Measurements from ENCODE around the gene PMS2.
"Not testable (repeated sequence)": the region's sequence is repeated elsewhere in the genome, so short reads cannot be mapped to it uniquely, and the experiment has no call there.

Gene PMS2, protein sequence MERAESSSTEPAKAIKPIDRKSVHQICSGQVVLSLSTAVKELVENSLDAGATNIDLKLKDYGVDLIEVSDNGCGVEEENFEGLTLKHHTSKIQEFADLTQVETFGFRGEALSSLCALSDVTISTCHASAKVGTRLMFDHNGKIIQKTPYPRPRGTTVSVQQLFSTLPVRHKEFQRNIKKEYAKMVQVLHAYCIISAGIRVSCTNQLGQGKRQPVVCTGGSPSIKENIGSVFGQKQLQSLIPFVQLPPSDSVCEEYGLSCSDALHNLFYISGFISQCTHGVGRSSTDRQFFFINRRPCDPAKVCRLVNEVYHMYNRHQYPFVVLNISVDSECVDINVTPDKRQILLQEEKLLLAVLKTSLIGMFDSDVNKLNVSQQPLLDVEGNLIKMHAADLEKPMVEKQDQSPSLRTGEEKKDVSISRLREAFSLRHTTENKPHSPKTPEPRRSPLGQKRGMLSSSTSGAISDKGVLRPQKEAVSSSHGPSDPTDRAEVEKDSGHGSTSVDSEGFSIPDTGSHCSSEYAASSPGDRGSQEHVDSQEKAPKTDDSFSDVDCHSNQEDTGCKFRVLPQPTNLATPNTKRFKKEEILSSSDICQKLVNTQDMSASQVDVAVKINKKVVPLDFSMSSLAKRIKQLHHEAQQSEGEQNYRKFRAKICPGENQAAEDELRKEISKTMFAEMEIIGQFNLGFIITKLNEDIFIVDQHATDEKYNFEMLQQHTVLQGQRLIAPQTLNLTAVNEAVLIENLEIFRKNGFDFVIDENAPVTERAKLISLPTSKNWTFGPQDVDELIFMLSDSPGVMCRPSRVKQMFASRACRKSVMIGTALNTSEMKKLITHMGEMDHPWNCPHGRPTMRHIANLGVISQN

DNA sequence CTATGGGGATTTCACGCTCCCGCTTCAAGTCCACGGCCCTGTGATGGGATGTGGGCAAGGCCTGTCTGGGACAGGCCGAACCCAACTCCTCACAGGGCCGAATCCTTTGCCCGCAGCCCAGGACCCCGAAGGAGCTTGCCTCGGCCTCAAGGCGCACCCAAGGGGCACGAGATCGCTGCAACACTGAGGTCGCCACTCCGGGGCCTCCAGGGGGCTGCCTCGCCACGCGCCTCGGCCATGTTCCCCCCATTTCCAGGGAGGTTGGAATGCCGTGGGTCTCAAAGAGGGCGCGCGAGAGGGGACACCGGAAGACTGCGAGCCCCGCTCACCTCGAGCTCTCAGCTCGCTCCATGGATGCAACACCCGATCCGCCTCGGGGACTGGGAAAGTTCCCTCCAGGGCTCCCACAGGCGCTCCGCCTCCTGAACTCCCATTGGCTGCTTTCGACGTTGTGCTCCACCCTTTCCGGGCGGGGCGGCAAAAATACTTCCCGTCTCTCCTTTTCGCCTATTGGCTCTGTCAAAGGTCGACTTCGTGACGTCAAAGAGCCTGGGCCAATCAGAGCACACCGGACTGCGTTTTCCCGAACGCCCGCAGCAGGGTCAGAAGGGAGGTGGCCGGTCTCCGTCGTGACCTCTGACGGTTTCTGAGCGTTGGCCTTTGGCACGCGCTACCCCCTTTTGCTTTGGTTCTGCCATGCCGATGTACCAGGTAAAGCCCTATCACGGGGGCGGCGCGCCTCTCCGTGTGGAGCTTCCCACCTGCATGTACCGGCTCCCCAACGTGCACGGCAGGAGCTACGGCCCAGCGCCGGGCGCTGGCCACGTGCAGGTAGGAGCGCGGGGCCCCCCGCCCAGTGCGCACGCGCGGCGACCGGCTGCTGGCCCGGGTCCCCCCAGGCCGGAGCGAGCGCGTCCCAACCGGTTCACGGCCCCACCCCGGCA lies at the start of gene PMS2, which contains the start of gene AIMP2:
PMS2 (minus strand) TSS at position 382 of the 944 bp plus-strand sequence; CDS start at position 352, 30 bp downstream.
AIMP2 (plus strand) TSS at position 605 of the 944 bp plus-strand sequence; CDS start at position 697, 92 bp downstream.
- DNase-seq: peak; percentile 77 to 100 (median 97)

DNA sequence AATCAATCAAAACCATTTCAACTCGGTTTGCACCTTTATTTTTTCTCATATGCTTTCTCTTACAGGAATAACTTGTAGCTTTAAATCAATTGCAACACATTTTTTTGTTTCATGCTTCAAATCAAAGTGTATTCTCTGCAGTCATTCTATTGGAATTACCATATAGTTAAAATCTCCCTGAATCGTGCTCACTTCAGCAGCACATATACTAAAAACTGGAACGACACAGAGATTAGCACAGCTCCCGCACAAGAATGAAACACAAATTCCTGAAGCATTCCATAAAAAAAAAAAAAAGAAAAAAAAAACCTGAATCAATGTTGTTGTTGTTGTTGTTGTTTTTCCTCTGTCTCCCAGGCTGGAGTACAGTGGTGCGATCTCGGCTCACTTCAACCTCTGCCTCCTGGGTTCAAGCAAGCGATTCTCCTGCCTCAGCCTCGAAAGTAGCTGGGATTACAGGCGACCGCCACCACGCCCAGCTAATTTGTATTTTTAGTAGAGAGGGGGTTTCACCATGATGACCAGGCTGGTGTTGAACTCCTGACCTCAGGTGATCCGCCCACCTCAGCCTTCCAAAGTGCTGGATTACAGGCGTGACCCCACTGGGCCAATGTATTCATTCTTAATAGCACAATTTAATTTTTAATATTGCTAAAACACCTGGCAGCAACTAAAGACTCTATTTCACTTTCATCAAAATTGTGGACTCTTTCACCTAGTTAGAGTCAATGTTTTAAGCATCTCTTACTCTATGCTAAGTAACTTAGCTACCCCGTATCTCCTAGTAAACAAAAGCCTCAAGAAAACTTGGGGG lies 48.7 kb upstream of the PMS2 start:
- DNase-seq: no peak

- DNase-seq: no peak
Observed at GRCh38 chr7:6056616-6057015, 47.8 kb upstream of the PMS2 start.

DNA sequence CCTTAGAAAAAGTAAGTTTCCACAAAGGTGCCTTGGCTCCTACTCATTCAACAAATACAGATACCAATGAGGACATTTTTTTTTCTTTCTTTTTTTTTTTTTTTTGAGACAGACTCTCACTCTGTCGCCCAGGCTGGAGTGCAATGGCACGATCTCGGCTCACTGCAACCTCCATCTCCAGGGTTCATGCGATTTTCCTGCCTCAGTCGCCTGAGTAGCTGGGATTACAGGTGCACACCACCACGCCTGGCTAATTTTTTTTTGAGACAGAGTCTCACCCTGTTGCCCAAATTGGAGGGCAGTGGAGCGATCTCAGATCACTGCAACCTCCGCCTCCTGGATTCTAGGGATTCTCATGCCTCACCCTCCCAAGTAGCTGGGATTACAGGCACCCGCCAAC lies 42.3 kb upstream of the PMS2 start:
- not testable (repeated sequence) for DNase-seq

DNA sequence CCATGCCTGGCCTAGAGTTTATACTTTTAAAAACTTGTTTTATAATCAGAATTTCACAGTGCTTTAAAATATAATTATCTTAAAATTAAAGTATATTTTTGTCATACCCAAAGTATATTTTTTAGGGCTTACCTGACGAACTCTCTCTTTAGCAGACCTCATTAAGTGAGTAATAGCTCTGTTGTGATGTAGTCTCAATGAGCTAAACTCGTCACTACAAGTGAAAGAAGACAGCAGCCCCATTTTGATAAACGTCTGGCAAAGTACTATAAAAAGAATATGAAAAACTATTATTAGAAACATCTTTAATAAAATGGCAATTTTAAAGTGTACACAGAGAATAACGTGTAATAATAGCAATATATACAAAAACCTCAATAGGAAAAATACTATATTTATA lies 40.9 kb upstream of the PMS2 start:
- no peak for DNase-seq

DNA sequence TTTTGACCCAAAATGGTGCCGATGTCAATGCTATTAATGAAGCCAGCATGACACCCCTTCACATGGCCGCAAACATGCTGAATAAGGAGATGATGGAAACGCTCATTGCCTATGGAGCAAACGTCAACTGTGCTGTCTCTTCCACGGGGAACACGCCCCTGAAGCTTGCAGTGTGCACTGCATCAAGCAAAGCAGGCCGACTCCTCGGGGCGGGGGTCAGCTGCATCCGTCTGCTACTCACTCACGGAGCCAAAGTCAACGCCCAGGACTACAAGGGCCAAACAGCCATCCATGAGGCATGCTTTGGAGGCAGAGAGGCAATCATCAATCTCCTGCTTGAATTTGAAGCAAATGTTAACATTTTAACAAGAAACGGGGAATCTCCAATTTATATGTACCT lies 26.8 kb upstream of the PMS2 start:
- DNase-seq: no peak

GRCh38 chr7:6035165-6035564 lies 26.3 kb upstream of the PMS2 start:
- DNase-seq: no peak

- DNase-seq: no peak
Observed at GRCh38 chr7:6032641-6033040, 23.8 kb upstream of the PMS2 start.

DNA sequence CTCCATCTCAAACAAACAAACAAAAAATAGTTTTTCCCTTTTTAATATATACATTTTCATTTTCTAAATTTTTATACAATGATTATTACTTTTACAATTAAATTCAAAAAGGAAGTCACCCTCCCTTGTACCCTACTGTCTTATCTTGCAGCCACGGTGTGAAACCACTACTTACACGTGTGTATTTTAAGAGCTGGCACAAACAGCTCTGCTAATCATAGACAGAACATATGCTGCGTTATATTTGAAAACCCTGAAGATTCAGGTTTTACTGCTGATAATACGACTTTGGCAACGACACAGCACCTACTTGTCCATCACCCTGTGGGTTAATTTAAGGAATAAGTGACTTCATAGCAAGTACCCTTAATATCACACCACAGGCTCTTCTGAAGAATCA lies 23.3 kb upstream of the PMS2 start:
- no peak for DNase-seq

DNA sequence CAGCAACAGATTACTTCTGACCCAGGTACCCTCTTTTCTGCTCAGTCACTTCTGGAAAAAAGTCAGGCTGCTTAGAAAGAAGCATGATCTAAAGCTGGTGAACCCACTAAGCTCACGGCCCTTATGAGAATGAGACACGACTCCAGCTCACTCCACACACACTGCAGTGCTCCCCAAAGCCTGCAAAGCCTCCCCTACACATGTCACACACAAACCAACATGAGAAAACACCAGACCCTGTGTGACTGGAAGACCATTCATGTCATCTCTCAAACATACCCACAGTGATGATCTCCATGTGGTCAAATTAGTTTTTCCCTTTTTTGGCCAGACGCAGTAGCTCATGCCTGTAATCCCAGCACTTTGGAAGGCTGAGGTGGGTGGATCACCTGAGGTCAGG lies 22.7 kb upstream of the PMS2 start:
- DNase-seq: no peak

- DNase-seq: no peak
Observed at GRCh38 chr7:6030988-6031387, 22.1 kb upstream of the PMS2 start, which contains the start of gene ANKRD61. Gene ANKRD61, plus strand, starts transcription at chr7:6031376. Its CDS starts 0 bp downstream, at chr7:6031376.

DNA sequence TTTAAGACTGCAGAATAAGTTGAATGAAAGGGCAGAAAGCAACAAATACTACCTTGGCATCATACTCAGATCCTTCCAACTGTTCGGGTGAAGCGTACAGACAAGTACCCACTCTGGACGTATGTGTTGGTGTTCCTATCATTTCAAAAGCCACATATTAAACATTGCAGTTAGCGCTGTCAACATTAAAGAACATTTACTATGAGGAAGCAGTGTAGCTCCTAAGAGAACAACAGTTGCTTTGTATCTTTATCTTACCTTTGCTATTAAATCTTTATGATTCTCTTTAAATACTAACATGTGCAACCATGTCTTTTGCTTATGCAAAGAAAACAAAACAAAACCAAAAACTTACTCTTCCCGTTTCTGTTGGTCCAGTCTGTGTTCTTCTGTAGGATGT lies 19.7 kb upstream of the PMS2 start:
- DNase-seq: no peak

DNA sequence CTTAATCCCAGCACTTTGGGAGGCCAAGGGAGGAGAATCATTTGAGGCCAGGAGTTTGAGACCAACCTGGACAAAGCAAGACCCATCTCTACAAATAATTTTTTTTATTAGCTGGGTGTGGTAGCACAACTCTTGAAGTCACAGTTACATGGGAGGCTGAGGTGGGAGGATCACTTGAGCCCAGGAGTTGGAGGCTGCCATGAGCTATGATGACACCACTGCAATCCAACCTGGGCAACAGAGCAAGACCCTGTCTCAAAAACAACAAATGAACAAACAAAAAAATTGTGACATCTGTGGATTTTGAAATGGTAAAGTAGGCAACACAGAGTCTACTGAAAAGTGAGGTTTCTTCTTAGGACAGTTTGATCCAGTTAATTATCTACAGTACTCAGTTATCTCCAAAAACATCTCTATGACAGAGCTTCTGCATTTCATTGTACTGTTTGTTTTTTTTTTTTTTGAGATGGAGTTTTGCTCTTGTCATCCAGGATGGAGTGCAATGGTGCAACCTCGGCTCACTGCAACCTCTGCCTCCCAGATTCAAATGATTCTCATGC lies 19.0 kb upstream of the PMS2 start:
- DNase-seq: no peak

GRCh38 chr7:6026820-6027311 lies 18.0 kb upstream of the PMS2 start:
- DNase-seq: no peak

- peak in 9 of 56 donors; percentile 1 to 31 (median 9) for DNase-seq
Observed at GRCh38 chr7:6026011-6026819, 17.4 kb upstream of the PMS2 start.

DNA sequence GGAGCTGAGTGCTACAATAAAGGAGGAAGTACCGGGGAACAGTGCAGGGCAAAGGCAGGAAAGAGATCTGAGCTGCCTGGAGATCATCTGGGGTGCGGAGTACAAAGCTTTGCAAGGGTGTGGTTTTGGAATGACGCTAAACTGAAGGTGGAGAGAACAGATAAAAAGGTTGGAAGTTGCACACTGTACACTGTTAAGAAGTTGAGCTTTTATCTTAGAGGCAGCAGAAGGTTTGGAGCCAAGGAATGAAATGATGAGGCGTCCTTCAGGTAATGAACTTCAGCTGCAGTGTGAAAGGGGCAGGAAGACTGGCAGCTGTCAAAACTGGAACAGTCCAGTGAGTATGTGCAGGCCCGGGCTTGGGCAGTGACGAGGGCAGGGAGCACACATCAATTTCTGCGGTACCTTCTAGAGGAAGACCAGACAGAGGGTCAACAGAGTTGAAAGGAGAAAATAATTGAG lies 15.2 kb upstream of the PMS2 start:
- DNase-seq: no peak

GRCh38 chr7:6022707-6023106 lies 13.9 kb upstream of the PMS2 start:
- DNase-seq: no peak

Measured in nucleus accumbens (tissue), 56 donors.